ENCODE data around the gene ANK2.
A peak's percentile ranks its signal among the peaks of the same experiment; 100 is the strongest.

The ANK2 gene

GRCh38 chr4:113355550-113356371 lies 306.3 kb downstream of the ANK2 start:
- peak; percentile 19 for DNase-seq

- no peak for DNase-seq
Measured at GRCh38 chr4:113356453-113356852, 307.0 kb downstream of the ANK2 start.

GRCh38 chr4:113358784-113359183 lies 309.3 kb downstream of the ANK2 start:
- no peak for DNase-seq

- no peak for DNase-seq
Measured at GRCh38 chr4:113365377-113365776, 315.9 kb downstream of the ANK2 start.

- no peak for DNase-seq
Measured at GRCh38 chr4:113368056-113368455, 318.6 kb downstream of the ANK2 start.

GRCh38 chr4:113371111-113371510 lies 321.7 kb downstream of the ANK2 start:
- no peak for DNase-seq

- no peak for DNase-seq
Measured at GRCh38 chr4:113375964-113376666, 326.7 kb downstream of the ANK2 start.

- DNase-seq, result no peak
Measured at GRCh38 chr4:113378836-113379235, 329.4 kb downstream of the ANK2 start.

GRCh38 chr4:113382704-113383103 lies 333.3 kb downstream of the ANK2 start:
- no peak for DNase-seq

- DNase-seq, result peak; percentile 58
Measured at GRCh38 chr4:113383111-113383785, 333.8 kb downstream of the ANK2 start.

- DNase-seq, result no peak
Measured at GRCh38 chr4:113384600-113384999, 335.1 kb downstream of the ANK2 start.

- DNase-seq, result no peak
Measured at GRCh38 chr4:113385281-113385899, 335.9 kb downstream of the ANK2 start.

- DNase-seq, result no peak
Measured at GRCh38 chr4:113389160-113389559, 339.7 kb downstream of the ANK2 start.

GRCh38 chr4:113390850-113391249 lies 341.4 kb downstream of the ANK2 start:
- DNase-seq, result no peak

GRCh38 chr4:113394108-113394729 lies 344.8 kb downstream of the ANK2 start:
- DNase-seq, result no peak

- peak; percentile 70 for DNase-seq
Measured at GRCh38 chr4:113394730-113395530, 345.5 kb downstream of the ANK2 start.

- peak; percentile 73 for DNase-seq
Measured at GRCh38 chr4:113397114-113397701, 347.8 kb downstream of the ANK2 start.

GRCh38 chr4:113398441-113399143 lies 349.1 kb downstream of the ANK2 start:
- DNase-seq, result no peak

GRCh38 chr4:113404167-113404571 lies 354.7 kb downstream of the ANK2 start:
- no peak for DNase-seq

GRCh38 chr4:113404841-113405240 lies 355.4 kb downstream of the ANK2 start:
- DNase-seq, result peak; percentile 41

Data from femur (tissue), 1 donor.